Measurements from ENCODE around the gene IFNA16.
"Not testable (repeated sequence)": the region's sequence is repeated elsewhere in the genome, so short reads cannot be mapped to it uniquely, and the experiment has no call there.

Gene IFNA16

DNA sequence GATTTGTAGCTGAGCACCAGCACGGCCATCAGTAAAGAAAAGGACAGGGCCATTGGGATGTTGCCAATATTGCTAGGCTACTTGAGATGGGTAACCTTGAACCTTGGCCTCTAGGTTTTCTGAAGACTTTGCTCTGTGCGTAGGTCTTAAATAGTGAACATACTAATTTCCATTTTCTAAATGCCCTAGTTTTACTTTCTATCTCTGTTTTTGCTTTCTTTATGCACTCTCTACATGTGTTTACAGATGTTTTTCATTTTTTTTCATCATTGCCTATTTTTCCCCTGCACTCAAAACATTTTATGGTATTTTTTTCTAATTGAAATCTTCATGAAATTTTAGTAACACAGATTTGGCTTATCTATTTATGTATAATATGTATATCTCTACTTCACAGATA is 50.6 kb downstream of the IFNA16 start, which contains the start of gene IFNA21:
TSS of gene IFNA21 (minus strand) at position 101 of the 400 bp plus-strand sequence. CDS start at position 53, 48 bp downstream.
- H3K36me3 Mint-ChIP-seq (ENCODE audit: low read depth); H3K9me3 Mint-ChIP-seq; H3K27ac Mint-ChIP-seq; DNase-seq (ENCODE audit: low spot score); H3K4me3 Mint-ChIP-seq: not testable (repeated sequence)
- Mint-ChIP-seq H3K4me1 (ENCODE audit: low read depth) (peaks cover 18% of the 10 kb centered on the region), H3K27me3 (ENCODE audit: low read depth) (peaks cover 43% of the 10 kb centered on the region)
